GM23338 (cell line): ENCODE results near the gene NBAS.

ENCODE experiments used
- JUNB ChIP-seq: IDR thresholded peaks from one replicate; pipeline ENCODE4 v1.6.1; 2016; ENCODE audit warnings: antibody characterized with exemption; ENCODE audit not compliant: unreplicated experiment
- POLR2AphosphoS5 ChIP-seq: IDR thresholded peaks from 2 replicates; pipeline ENCODE4 v1.6.1; 2016; ENCODE audit warnings: antibody characterized with exemption, low read depth
- TF ChIP-seq, protein P1 (sequence below), 2 experiments: fragments of 200-600 bp in 1 of 2; sonication (generic) in 1 of 2; conservative IDR thresholded peaks; 2 replicates each; pipeline versions ENCODE4 v1.5.1 to v1.6.1; 2016 to 2017; ENCODE audit warnings: antibody characterized with exemption in 2 of 2, low read depth in 2 of 2, mild to moderate bottlenecking in 2 of 2, moderate library complexity in 1 of 2

DNA sequence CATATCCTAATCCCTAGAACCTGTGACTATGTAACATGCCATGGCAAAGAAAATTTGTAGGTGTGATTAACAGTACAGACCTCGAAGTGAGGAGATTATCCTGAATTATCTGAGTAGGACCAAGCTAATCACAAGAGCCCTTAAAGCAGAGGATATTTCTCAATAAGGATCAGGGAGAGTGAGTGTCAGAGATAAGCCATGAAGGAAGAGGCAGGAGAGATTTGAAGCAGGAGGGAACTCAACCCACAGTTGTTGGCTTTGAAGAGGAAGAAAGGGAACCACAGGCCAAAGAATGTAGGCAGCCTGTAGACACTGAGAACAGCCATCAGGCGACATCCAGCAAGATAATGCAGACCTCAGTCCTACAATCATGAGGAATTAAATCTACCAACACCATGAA is 229.3 kb downstream of the NBAS start:
- TF ChIP-seq, protein P1, sequence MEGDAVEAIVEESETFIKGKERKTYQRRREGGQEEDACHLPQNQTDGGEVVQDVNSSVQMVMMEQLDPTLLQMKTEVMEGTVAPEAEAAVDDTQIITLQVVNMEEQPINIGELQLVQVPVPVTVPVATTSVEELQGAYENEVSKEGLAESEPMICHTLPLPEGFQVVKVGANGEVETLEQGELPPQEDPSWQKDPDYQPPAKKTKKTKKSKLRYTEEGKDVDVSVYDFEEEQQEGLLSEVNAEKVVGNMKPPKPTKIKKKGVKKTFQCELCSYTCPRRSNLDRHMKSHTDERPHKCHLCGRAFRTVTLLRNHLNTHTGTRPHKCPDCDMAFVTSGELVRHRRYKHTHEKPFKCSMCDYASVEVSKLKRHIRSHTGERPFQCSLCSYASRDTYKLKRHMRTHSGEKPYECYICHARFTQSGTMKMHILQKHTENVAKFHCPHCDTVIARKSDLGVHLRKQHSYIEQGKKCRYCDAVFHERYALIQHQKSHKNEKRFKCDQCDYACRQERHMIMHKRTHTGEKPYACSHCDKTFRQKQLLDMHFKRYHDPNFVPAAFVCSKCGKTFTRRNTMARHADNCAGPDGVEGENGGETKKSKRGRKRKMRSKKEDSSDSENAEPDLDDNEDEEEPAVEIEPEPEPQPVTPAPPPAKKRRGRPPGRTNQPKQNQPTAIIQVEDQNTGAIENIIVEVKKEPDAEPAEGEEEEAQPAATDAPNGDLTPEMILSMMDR (conservative IDR thresholded peaks at IDR 0.05; ENCODE audit: low read depth in 2 of 2), result no peak
- no peak for TF ChIP-seq JUNB
- no peak for TF ChIP-seq POLR2AphosphoS5
